Measurements from ENCODE around the gene ST6GALNAC5. TPM values are rescaled to one million over a fixed set of nuclear protein-coding genes. Genes with fewer than 3 reads are reported as not detected.

The ST6GALNAC5 gene
- total and polyA plus RNA-seq, 10 of the 15 experiments (the other 5 are each of a cell fraction or from before 2014, with no cell fraction given) = under 0.01 to 1.8 (median 0.07) TPM; not detected in 6

DNA sequence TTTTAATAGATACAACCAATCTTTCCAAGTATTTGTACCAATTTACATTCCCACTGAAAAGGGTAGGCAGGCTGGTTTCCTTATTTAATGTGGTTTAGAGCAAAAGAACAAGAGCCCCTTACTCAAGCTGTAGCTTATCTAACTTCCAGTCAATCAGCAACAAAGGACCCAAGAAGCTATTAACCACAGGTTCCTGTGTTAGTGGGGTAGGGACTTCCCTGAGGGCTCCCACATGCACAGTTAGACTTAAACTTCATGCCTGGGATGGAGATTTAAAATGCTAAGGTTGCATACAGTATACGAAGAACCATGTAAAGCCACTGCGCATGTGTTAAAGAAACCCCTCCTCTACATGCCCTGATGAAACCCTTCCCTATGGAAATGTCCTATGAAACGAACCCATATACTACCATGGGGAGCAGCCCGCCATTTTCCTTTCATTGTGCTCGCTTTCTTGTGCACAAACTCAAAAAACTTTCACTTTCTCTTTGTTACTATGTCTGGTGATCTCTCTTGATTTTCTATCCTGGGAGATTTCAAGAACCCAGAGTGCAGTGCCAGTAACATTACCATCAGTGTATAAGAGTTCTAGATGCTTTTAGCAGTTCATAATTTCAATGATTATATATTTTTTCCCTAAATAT, 23.3 kb upstream of the ST6GALNAC5 start:
- WGBS (ENCODE audit: insufficient coverage, insufficient replicate concordance, low lambda C conversion rate, missing lambda C conversion rate) = 28% methylated on average over 5 of the region's 5 CpGs
- in situ Hi-C loops (cut with MboI) (no loop called here), intact Hi-C loops (cut with micrococcal nuclease; ENCODE audit: unreplicated experiment) (no loop called here)
- no TSS peak for BruUV-seq (replicated peaks)
- FAIRE-seq = peak; percentile 27
- ChIA-PET CTCF (interaction anchor here (0.9 to 2.3 kb wide), 2 partner anchors 11 to 13 kb away, joined by 3 to 6 read pairs; no protein-coding TSS in a partner anchor), RAD21 (ENCODE audit: unreplicated experiment) (no interaction called here), SMC1A (ENCODE audit: uncharacterized antibody, unreplicated experiment) (interaction anchor here (2.5 kb wide), 1 partner anchor 28 kb away, joined by 8 read pairs; no protein-coding TSS in a partner anchor), POLR2A (no interaction called here)
- Histone ChIP-seq H3K9me3 (replicated peaks; ENCODE audit: control insufficient read depth, insufficient read depth, low read length) (no peaks in the 10 kb centered on the region), H3K36me3 (ENCODE audit: control insufficient read depth in 2 of 2, insufficient read depth in 2 of 2, low read length in 1 of 2) (no peaks in the 10 kb centered on the region), H3K4me1 (ENCODE audit: control insufficient read depth, insufficient read depth, low read length) (no peaks in the 10 kb centered on the region), H3K27me3 (replicated peaks in 1 of 2; ENCODE audit: control insufficient read depth in 2 of 2, insufficient read depth in 2 of 2, low read length in 1 of 2) (no peaks in the 10 kb centered on the region), H3K4me2 (ENCODE audit: control insufficient read depth, insufficient read depth) (no peak overlapping the region), H4K20me1 (ENCODE audit: control insufficient read depth, insufficient read depth) (no peaks in the 10 kb centered on the region), H3K79me2 (ENCODE audit: control insufficient read depth, insufficient read depth, low read length) (no peaks in the 10 kb centered on the region), H2AFZ (ENCODE audit: control insufficient read depth, low read depth, low read length) (peak overlapping the region; percentile 9; the same call in 1 of the 2 replicates), H3K4me3 (no peak overlapping the region), H3K27ac (ENCODE audit: control insufficient read depth, insufficient read depth) (no peak overlapping the region), H3K9ac (ENCODE audit: control insufficient read depth, insufficient read depth, low read length) (no peak overlapping the region)
- DNase-seq (ENCODE audit: low read depth, low spot score) = no peak
- peak; percentile 78 for ATAC-seq
- TF ChIP-seq ZNF274 (IDR thresholded peaks at IDR 0.05; ENCODE audit: insufficient read depth, insufficient read length) (no peak), NR2F1 (conservative IDR thresholded peaks at IDR 0.05) (no peak), HDGF (IDR thresholded peaks at IDR 0.05) (no peak), MTA3 (IDR thresholded peaks at IDR 0.05; ENCODE audit: borderline replicate concordance, low read length) (no peak), SP1 (IDR thresholded peaks at IDR 0.05; ENCODE audit: low read depth, low read length) (no peak), SREBF1 (IDR thresholded peaks at IDR 0.05; ENCODE audit: low read length) (no peak), IKZF1 (conservative IDR thresholded peaks at IDR 0.05) (0 out of 2 replicates have a peak, but pooled peaks have one; percentile 12), POLR2AphosphoS2 (IDR thresholded peaks at IDR 0.05; ENCODE audit: low read depth, low read length) (no peak), NFXL1 (IDR thresholded peaks at IDR 0.05; ENCODE audit: borderline replicate concordance) (no peak), BHLHE40 (IDR thresholded peaks at IDR 0.05; ENCODE audit: borderline replicate concordance in 1 of 2, low read depth in 2 of 2, low read length in 1 of 2) (no peak), JUNB (IDR thresholded peaks at IDR 0.05) (no peak), ZBTB11 (CRISPR knock-in tag; IDR thresholded peaks at IDR 0.05) (no peak), PML (IDR thresholded peaks at IDR 0.05; ENCODE audit: low read length) (no peak), RUNX3 (IDR thresholded peaks at IDR 0.05; ENCODE audit: low read length) (peak; percentile 75), EP300 (IDR thresholded peaks at IDR 0.05; ENCODE audit: borderline replicate concordance in 1 of 2, control insufficient read depth in 1 of 2, low read depth in 2 of 2, low read length in 2 of 2) (no peak), TCF3 (IDR thresholded peaks at IDR 0.05; ENCODE audit: borderline replicate concordance, insufficient read depth, low read depth, low read length) (no peak)
- TF ChIP-seq, protein P1, sequence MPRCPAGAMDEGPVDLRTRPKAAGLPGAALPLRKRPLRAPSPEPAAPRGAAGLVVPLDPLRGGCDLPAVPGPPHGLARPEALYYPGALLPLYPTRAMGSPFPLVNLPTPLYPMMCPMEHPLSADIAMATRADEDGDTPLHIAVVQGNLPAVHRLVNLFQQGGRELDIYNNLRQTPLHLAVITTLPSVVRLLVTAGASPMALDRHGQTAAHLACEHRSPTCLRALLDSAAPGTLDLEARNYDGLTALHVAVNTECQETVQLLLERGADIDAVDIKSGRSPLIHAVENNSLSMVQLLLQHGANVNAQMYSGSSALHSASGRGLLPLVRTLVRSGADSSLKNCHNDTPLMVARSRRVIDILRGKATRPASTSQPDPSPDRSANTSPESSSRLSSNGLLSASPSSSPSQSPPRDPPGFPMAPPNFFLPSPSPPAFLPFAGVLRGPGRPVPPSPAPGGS (IDR thresholded peaks at IDR 0.05; ENCODE audit: borderline replicate concordance, insufficient read depth, low read depth, low read length, poor library complexity, severe bottlenecking) = no peak
- TF ChIP-seq, protein P2, sequence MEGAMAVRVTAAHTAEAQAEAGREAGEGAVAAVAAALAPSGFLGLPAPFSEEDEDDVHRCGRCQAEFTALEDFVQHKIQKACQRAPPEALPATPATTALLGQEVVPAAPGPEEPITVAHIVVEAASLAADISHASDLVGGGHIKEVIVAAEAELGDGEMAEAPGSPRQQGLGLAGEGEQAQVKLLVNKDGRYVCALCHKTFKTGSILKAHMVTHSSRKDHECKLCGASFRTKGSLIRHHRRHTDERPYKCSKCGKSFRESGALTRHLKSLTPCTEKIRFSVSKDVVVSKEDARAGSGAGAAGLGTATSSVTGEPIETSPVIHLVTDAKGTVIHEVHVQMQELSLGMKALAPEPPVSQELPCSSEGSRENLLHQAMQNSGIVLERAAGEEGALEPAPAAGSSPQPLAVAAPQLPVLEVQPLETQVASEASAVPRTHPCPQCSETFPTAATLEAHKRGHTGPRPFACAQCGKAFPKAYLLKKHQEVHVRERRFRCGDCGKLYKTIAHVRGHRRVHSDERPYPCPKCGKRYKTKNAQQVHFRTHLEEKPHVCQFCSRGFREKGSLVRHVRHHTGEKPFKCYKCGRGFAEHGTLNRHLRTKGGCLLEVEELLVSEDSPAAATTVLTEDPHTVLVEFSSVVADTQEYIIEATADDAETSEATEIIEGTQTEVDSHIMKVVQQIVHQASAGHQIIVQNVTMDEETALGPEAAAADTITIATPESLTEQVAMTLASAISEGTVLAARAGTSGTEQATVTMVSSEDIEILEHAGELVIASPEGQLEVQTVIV (IDR thresholded peaks at IDR 0.05; ENCODE audit: borderline replicate concordance, partially characterized antibody) = no peak
